NCI-H1930 (cell line): ENCODE data around the gene FOXA3.

Source experiments
- DNase-seq, 2 experiments: peaks; one replicate each; lab custom pipeline; 2025; lab: John Stamatoyannopoulos, UW

Gene FOXA3

GRCh38 chr19:45922281-45922680 lies 58.2 kb downstream of the FOXA3 start:
- no peak for DNase-seq
